NCI-H748 treated with DMSO at 0.1 percent for 48 hours (cell line): ENCODE results near the gene BSPH1.
"Not testable (repeated sequence)": the region's sequence is repeated elsewhere in the genome, so short reads cannot be mapped to it uniquely, and the experiment has no call there.

Source experiments
- DNase-seq: peaks from one replicate; lab custom pipeline; 2025; lab: John Stamatoyannopoulos, UW

BSPH1 gene, protein sequence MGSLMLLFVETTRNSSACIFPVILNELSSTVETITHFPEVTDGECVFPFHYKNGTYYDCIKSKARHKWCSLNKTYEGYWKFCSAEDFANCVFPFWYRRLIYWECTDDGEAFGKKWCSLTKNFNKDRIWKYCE

DNA sequence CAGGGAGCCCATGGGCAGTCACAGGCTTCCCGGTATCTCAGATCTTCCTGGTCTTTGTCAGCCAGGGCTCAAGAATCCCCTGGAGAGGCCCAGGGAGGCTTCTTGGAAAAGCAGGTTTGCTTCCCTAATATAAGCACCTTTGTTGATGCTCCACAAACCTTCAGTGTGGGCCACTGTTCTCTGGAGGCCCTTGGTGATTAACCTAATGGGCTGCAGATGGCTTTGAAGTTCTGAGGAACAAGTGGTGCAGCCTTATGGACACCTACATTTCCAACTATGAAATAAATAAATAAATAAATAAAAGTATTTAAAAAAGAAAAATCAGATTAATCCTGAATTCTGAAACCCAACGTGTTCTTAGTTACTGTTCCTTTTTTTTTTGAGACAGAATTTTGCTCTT is at the start of gene BSPH1:
BSPH1 (minus strand) TSS at position 101 of the 400 bp plus-strand sequence; CDS start at position 12, 89 bp downstream.
- DNase-seq = no peak

DNA sequence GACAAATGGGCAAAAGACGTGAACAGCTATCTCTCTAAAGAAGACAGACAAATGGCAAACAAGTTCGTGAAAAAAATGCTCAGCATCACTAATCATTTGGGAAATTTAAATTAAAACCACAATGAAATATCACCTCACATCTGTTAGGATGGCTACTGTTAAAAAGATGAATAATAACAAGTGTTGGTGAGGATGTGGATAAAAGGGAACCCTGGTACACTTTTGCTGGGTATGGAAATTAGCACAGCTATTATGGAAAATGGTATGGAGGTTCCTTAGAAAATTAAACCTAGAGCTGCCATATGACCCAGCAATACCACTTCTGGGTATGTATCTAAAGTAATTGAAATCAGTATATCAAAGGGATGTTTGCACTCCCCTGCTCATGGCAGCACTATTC is 44.8 kb upstream of the BSPH1 start:
- no peak for DNase-seq

DNA sequence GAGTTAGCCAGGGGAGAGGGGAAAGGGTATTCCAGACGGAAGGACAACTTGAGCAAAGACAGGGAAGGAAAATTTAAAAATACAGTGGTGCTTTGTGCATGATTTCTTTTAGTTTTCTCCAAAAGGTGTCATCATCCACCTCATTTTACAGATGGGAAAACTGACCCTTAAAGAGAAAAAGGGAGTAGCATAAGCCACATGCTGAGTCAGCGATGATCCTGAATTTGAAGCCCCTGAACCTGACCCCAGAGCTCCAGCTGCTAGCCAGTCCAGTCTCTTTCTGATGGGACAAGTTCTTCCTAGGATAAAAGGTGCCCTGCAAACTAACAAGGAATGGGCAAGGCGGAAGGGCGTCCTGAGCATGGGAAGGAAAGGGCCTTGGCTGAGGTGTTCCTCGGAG is 41.6 kb upstream of the BSPH1 start:
- no peak for DNase-seq

DNA sequence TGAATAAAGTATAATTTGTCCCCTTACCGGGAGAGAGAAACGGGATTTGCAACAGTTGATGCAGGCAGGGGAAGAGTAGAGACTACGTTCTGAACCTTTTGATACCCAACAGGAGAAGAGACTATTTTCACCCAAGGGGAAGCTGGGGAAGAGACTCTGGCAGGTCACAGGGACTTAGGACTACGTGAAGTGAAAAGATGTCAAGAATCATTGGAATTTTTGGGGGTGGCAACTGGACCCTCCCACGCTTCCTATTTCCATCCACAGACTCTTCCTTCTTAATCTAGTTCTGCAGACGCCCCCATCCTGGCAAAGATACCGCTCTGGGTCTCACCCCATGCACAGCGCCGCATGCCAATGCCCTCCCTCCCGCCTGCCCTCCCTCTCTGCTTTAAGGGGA is 38.1 kb upstream of the BSPH1 start:
- no peak for DNase-seq

DNA sequence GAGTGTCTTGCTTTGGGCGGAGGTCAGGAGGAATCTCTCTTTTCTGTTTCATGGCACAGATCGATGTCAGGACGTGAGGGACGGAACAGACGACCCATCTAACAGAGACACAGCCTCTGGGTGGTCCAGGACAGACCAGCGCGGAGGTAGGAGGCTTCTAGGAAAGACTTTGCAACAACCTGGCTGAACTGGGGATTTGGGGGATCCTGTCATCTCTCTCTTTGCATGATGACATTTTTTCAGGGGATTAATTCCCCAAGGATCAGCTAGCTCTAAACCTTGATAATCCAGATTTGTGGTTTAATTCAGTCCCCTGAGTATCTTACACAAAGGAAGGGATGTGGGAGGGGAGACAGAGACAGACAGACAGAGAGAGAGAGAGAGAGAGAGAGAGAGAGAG is 37.5 kb upstream of the BSPH1 start:
- DNase-seq = no peak

DNA sequence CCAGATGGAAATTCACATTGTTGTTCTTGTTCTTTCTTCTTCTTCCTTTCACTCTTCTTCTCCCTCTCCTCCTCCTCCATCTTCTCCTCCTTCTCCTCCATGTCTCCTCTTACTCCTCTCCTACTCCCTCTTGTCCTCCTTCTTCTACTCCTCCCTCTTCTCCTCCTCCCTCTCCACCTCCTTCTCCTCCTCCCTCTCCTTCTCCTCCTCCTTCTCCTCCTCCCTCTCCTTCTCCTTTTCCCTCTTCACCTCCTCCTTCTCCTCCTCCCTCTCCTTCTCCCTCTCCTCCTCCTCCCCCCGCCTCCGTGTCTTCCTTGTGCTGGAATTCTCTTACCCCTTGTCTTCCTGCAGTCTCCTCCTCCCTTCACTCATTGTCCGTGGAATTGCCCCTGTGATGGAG is 33.5 kb upstream of the BSPH1 start:
- no peak for DNase-seq

DNA sequence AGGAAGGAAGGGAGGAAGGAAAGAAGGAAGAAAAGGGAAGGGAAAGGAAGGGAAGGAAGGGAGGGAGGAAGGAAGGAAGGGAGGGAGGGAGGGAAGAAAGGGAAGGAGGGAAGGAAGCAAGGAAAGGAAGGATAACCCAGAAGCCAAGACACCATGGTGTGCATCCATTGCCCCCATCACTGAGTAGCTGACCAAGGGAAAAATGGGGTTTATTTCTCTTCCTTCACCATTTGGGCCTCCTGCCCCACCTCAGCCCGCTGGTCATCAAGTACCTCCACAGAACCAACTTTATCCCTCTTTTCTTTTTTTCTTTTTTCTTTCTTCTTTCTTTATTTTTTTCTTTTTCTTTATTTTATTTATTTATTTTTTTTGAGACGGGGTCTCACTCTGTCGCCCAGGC is 31.5 kb upstream of the BSPH1 start:
- no peak for DNase-seq

DNA sequence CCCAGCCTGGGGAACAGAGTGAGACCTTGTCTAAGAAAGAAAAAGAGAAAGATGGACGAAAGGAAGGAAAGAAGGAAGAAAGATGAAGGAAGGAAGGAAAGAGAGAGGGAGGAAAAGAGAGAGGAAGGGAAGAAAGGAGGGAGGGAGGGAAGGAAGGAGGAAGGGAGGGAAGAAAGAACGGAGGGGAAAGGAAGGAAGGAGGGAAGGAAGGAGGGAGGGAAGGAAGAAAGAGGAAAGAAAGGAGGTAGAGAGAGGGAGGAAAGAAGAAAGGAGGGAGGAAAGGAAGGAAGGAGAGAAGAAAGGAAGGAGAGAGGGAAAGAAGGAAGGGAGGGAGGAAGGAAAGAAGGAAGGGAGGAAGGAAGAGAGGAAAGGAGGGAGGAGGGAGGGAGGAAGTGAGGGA is 31.0 kb upstream of the BSPH1 start:
- no peak for DNase-seq

DNA sequence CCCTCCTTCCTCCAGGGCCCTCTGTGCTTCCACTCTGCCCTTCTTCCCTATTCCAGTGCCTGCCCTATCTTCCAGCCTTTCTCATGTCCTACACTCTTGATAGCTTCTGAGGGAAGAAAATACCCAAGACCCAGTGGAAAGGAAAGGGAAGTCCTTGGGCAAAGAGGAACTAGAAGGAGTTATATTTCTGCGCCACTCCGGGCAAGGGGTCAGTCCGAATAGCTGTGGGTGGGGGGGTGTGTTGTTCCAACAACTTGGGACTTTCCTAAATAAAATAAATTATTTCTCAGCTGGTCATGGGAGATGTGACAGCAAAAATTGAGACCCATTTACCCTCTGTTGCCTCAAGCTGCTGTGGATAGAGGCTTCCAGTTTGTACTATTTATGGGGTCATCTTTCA is 28.7 kb upstream of the BSPH1 start:
- no peak for DNase-seq

DNA sequence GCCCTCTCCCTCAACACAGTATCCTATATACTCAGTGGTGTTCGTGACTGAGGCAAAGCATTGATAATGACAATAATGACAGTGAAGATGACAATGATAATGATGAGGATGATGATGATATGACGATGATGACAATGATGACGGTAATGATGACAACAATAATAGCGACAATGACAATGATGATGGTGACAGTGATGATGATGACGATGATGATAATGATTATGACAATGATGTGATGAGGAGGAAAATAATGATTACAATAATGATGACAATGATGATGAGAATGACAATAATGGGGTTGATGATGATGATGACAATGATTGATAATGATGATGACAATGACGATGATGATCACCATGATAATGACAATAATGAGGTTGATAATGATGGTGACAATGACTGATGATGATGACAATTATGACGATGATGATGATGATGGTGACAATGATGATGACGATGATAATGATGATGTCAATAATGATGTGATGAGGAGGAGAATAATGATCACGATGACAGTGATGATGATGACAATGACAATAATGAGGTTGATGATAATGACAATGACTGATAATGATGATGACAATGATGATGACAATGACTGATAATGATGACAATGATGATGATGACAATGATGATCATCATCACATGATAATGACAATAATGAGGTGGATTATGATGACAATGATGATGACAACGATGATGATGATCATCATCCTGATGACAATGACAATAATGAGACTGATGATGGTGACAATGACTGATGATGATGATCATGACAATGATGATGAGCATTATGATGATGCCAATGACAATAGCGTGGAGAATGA is 19.2 kb upstream of the BSPH1 start:
- DNase-seq = no peak

DNA sequence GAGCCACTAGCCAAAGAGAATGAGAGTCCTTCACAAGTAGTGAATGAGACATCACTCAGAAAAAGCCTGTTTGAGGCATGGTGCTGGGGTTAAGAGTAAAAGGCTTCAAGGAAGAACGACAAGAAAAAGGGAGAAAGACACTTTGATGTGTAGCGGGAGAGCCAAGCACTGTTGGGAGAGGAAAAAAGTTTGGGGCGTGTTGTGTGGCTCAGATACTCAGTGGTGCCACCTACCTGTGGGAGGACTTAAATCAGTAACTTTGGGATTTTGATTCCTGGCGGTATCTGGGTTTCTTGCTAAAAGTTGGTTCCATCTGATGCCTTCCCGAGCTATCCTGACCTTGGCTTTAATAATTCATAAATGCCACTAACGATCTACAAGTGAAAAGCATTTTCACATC is 14.8 kb upstream of the BSPH1 start:
- no peak for DNase-seq

DNA sequence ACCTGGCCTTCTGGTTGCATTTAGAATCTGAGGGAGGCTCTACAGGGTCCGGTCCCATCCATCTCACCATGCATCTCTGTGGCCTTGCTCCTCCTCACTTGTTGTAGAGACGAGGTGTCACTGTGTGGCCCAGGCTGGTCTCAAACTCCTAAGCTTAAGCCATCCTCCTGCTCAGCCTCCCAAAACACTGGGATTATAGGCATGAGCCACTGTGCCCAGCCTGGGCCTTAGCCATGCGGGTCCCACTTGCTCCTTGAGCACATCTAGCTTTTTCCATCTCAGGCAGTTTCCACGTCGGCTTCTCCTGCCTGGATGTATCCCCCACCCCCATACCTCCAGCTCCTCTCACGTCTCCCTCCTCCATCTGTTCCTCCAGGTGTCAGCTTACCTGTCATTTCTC is 12.3 kb upstream of the BSPH1 start:
- no peak for DNase-seq

DNA sequence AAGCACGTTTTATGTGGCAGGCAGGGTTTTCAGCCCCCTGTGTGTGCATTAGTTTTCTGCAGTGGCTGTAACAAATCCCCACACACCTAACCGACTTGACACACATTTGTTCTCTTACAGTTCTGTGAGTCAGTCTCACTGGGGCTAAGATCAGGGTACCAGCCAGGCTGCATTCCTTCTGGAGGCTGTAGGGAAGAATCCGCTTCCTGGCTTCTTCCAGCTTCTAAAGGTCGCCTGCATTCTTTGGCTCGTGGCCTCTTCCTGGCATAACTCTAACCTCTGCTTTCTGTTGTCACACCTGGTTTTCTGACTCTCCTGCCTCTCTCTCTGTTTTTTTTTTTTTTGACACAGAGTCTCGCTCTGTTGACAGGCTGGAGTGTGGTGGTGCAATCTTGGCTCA is 8.9 kb upstream of the BSPH1 start:
- no peak for DNase-seq

DNA sequence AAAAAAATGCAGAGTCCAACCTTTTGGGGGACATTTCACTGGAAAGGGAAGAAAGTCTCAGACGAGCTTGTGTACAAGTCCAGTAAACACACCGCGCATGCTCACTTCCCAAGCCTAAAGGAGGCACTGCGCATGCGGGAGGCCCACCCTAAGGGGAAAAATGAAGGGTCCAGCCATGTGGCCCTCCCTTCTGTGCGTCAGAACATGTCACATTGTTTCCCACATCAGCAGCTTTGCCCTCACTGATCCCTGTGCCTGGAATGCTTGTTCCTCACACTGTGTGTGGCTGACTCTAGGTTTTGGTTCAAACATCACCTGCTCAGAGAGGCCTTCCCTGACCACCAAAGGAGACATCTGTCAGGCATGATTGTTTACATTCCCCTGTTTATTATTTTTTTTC is 6.8 kb upstream of the BSPH1 start:
- no peak for DNase-seq

DNA sequence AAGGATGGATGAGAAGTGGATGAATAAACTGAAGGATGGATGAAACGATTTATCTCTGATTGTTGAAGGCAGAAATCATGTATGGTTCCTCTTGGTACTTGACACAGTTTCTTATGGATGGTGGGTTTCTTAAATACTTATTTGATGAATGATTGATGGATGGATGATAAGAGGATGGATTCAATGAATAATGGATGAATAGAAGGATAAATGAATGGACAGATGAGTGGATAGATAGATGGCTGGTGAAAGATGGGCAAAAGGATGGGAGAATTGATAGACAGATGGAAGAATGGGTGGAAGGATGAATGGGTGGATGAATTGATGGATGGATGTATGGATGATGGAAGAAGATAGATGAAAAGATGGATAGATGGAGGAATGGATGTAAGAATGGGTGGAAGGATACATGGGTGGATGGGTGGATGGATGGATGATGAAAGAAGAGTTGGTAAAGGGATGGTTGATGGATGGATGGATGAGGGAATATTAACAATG is 4.3 kb upstream of the BSPH1 start:
- no peak for DNase-seq

DNA sequence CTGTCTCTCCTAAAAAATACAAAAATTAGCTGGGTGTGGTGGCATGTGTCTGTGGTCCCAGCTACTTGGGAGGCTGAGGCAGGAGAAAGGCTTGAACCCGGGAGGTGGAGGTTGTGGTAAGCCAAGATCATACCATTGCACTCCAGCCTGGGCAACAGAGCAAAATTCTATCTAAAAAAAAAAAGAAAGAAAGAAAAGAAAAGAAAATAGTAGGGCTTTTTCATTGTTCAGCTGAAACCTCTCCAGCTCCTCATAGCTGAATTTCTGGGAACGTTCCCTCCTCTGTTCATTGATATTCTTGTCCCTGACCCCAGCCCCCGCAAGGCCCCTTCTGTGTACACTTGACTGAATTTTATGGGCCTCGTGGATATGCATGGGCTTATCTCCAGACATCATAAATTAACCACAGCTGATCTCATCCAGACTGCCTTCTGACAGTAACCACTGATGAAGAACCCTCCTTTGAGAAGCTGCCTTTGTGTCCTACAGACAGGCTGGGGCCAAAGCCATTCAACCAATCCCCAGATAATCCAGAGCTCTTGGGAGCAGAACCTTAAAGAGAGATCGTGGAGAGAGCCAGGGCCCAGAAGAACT is 2.3 kb upstream of the BSPH1 start, which contains the start of gene ELSPBP1:
ELSPBP1 (plus strand) TSS at position 424 of the 594 bp plus-strand sequence. CDS start 14,036 bp downstream, outside the sequence.
- DNase-seq = no peak

DNA sequence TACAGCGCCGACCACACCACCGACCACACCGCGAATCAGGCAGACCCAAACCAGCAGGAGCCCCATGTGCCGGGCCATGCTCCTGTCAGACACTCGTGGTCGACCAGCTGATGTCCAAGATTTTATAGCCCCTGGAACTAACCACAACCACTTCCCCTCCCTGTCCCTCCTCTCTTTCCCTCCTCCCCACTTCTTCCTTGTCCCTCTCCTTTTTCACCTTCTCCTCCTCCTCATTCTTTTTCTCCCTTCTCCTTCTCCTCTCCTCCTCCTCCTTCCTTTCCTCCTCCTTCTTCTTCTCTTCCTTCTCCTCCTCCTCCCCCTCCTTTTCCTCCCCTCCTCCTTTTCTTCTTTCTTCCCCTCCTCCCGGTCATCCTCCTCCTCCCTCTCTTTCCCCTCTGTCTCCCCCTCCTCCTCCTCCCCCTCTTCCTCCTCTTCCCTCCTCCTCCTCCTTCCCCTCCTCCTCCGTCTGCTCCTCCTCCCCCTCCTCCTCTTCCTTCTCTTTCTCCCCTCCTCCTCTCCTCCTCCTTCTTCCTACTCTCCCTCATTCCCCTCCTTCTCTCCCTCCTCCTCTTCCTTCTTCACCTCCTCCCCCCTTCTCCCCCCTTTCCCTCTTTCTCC is 670 bp downstream of the BSPH1 start:
- no peak for DNase-seq

DNA sequence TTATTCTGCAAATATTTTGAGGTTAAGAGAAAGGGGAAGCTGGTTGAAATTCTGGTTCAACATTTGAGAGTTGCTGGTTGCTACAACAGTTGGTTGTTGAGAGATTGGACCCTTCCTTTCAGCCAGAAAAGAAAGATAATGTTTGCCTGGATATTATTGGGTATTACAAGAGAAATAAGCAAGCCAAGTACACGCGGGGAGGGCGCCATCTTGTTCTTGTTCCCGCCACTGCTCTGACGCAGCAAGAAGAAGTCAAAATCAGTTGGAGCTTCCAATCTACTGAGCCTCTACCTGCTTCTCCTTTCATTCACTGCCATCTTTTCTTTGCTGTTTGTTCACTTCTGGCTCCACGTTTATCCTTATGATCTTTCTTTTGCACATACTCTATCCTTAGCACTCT is 18.4 kb downstream of the BSPH1 start:
- DNase-seq = no peak

DNA sequence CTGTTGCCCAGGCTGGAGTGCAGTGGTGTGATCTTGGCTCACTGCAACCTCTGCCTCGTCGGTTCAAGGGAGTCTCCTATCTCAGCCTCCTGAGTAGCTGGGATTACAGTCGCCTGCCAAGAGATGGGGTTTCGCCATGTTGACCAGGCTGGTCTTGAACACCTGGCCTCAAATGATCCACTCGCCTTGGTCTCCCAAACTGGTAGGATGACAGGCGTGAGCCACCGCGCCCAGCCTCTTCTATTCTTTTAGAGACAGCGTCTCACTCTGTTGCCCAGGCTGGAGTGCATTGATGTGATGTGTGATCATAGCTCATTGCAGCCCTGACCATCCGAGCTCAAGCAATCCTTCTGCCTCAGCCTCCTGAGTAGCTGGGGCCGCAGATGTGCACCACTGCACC is 36.0 kb downstream of the BSPH1 start:
- DNase-seq = not testable (repeated sequence)

DNA sequence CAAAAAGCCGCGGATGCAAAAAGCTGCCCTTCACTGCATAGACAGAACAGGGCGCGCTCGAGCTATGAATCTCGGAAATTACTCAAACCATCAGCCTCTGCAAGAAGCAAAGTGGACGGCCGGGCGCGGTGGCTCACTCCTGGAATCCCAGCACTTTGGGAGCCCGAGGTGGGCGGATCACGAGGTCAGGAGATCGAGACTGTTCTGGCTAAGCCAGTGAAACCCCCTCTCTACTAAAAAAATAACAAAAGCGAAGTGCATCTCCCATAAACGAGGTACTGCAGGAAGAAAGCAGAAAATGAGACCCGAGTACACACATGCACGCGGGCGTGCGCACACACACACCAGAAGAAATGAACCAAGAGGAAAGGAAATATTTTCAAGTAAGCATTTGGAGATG is 39.8 kb downstream of the BSPH1 start:
- not testable (repeated sequence) for DNase-seq

DNA sequence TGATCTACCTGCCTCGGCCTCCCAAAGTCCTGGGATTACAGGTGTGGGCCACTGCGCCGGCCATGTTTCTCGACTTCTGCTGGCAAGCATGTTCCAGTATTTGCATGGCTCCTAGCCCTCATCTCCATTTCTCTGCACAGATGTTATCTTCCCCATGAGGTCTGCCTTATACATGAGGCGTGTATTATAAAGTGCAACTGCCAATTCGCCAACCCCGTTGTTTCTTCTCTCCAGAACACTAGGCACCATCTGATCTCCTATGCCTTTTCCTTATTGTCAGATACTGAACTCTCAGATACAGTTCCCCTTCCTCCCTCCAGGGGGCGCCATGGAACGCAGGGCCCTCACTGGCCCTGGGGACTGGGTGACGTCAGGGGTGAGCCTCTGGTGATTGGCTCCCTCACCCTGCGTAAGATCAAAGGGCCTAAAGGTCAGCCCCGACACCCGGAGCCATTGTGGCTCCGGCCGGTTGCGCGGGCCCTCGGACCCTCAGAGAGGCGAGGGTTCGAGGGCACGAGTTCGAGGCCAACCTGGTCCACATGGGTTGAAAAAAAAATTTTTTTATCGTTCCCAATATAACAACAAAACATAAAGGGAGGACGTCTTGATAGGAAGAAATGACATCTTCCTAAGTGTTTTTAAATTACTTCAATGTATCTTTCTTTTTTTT is 42.0 kb downstream of the BSPH1 start:
- not testable (repeated sequence) for DNase-seq

DNA sequence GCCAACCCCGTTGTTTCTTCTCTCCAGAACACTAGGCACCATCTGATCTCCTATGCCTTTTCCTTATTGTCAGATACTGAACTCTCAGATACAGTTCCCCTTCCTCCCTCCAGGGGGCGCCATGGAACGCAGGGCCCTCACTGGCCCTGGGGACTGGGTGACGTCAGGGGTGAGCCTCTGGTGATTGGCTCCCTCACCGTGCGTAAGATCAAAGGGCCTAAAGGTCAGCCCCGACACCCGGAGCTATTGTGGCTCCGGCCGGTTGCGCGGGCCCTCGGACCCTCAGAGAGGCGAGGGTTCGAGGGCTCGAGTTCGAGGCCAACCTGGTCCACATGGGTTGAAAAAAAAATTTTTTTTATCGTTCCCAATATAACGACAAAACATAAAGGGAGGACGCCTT is 63.4 kb downstream of the BSPH1 start:
- not testable (repeated sequence) for DNase-seq
